ENCODE results near the gene ADAMTS2. TPM values are rescaled to one million over a fixed set of nuclear protein-coding genes. Genes with fewer than 3 reads are reported as not detected.

Gene ADAMTS2
- total RNA-seq, 4 donors from 2014 or later = 39.5 to 61.9 (median 56.4) TPM

DNA sequence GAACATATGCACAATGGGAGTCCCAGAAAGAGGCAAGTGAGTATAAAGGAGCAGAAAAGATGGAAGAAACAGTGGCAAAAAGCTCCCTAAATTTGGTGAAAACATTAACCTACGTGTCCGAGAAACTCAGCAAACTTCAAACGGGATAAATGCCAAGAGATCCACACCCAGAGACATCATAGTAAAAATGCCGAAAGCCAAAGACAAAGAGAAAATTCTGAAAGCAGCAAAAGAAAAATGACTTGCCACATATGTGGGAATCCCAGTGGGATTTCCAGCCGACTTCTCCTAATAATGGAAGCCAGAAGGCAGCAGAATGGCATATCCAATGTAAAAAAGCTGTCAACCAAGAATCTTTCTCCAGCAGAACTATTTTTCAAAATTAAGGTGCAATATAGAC lies 101.2 kb downstream of the ADAMTS2 start:
- no peak for ATAC-seq (ENCODE audit: low FRiP score)
- TF ChIP-seq, protein P1, sequence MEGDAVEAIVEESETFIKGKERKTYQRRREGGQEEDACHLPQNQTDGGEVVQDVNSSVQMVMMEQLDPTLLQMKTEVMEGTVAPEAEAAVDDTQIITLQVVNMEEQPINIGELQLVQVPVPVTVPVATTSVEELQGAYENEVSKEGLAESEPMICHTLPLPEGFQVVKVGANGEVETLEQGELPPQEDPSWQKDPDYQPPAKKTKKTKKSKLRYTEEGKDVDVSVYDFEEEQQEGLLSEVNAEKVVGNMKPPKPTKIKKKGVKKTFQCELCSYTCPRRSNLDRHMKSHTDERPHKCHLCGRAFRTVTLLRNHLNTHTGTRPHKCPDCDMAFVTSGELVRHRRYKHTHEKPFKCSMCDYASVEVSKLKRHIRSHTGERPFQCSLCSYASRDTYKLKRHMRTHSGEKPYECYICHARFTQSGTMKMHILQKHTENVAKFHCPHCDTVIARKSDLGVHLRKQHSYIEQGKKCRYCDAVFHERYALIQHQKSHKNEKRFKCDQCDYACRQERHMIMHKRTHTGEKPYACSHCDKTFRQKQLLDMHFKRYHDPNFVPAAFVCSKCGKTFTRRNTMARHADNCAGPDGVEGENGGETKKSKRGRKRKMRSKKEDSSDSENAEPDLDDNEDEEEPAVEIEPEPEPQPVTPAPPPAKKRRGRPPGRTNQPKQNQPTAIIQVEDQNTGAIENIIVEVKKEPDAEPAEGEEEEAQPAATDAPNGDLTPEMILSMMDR (IDR thresholded peaks at IDR 0.05) = no peak

GRCh38 chr5:179243333-179243732 lies 101.9 kb downstream of the ADAMTS2 start:
- no peak for DNase-seq (ENCODE audit: low spot score)
- TF ChIP-seq, protein P1 (IDR thresholded peaks at IDR 0.05) = no peak
- no peak for ATAC-seq (ENCODE audit: low FRiP score)

More for the DNA sequence above, 101.2 kb downstream of the ADAMTS2 start:
- no peak for DNase-seq (ENCODE audit: low spot score)

DNA sequence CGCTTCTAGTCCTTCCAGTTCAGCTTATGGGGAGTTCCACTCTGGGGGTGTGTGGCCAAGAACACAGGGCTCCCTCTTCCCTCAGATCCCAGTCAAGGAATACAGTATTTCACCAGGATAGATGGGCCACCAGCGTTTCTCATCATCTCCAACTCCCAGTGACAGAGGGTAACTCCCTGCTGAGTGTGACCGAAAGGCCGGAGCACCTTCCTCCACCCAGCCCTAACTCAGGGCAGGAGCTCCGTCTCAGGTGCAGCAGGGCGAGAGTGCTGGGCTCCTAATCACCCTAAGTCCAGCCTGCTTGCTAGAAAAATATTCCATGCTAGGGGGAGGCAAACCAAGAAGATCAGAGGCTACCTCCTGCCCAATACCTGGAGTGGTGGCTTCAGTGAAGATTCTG lies 102.6 kb downstream of the ADAMTS2 start:
- ATAC-seq (ENCODE audit: low FRiP score) = no peak
- no peak for DNase-seq (ENCODE audit: low spot score)

DNA sequence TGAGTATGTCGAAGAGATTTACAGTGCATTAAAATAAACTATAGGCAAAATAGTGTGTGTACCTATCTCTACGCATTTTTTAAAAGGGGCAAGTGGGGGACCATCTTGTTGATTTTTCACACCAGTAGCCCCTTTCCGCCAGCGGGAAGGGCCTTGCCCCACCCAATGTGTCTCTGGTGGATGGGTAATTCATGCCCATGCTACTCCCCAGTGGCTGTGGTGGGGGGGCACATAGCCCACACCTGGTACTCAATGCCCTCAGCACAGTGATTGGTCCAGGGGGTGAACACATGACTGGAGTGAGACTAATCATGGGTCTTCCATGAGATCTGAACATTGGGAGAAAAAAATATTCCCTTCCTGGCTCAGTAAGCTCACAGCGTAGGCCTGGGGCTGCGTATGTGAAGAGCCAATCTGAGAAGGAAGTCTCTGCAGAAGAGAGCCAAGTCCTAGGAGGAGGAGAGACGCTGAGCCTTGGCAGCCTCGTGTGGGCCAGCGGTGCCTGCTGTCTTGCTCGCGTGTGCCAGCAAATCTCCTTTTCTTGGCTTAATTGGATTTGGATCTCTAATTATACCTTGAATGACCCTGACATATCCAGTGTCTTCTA lies 103.4 kb downstream of the ADAMTS2 start:
- TF ChIP-seq, protein P1 (IDR thresholded peaks at IDR 0.05) = no peak
- ATAC-seq (ENCODE audit: low FRiP score) (no peak), DNase-seq (ENCODE audit: low spot score) (no peak)

More for the DNA sequence above, 102.6 kb downstream of the ADAMTS2 start:
- TF ChIP-seq, protein P1 (IDR thresholded peaks at IDR 0.05) = no peak

- TF ChIP-seq, protein P1 (IDR thresholded peaks at IDR 0.05) = no peak
- no peak for DNase-seq (ENCODE audit: low spot score)
- ATAC-seq (ENCODE audit: low FRiP score) = no peak
Measured at GRCh38 chr5:179241175-179241574, 104.1 kb downstream of the ADAMTS2 start.

- TF ChIP-seq, protein P1 (IDR thresholded peaks at IDR 0.05) = no peak
- ATAC-seq (ENCODE audit: low FRiP score) = no peak
- no peak for DNase-seq (ENCODE audit: low spot score)
Measured at GRCh38 chr5:179240561-179240960, 104.7 kb downstream of the ADAMTS2 start.
